ENCODE data around the gene EML4. TPM values are rescaled to one million over a fixed set of nuclear protein-coding genes. Genes with fewer than 3 reads are reported as not detected.

The EML4 gene
- total RNA-seq, 1 donor from 2014 or later: 117 TPM

GRCh38 chr2:42156721-42157120 lies 12.4 kb upstream of the EML4 start:
- DNase-seq (ENCODE audit: extremely low spot score, unreplicated experiment): no peak
- no peak overlapping the region for H3K4me3 Mint-ChIP-seq
- no peaks in the 10 kb centered on the region for H3K9me3 Mint-ChIP-seq
- H3K36me3 Mint-ChIP-seq: no peaks in the 10 kb centered on the region
- no peaks in the 10 kb centered on the region for H3K27me3 Mint-ChIP-seq
- no peak for TF ChIP-seq CTCF (conservative IDR thresholded peaks at IDR 0.05)
- no peak overlapping the region for H3K27ac Mint-ChIP-seq
- peaks cover 14% of the 10 kb centered on the region for H3K4me1 Mint-ChIP-seq (ENCODE audit: unreplicated experiment)

DNA sequence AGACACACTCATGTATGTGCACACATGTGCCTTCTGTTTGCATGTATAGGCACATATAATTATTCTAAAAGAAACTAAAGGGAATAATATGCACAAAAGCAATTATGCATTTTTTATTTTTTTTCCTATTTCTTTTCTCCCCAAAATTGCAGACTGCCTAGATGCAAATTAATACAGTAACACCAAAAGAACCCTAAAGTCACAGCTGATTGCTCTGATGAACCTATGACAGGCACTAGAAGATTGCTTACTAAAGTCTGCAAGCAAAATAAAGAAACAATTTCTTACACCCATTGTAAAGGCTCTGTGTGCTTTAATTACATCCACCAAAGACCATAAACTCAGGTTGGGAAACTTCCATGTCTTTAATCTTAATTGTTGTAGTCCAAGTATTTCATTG lies 7.7 kb upstream of the EML4 start:
- Mint-ChIP-seq H3K4me3 (no peak overlapping the region), H3K36me3 (no peaks in the 10 kb centered on the region), H3K4me1 (ENCODE audit: unreplicated experiment) (peaks cover 16% of the 10 kb centered on the region), H3K27ac (no peak overlapping the region), H3K27me3 (no peaks in the 10 kb centered on the region), H3K9me3 (no peaks in the 10 kb centered on the region)
- no peak for TF ChIP-seq CTCF (conservative IDR thresholded peaks at IDR 0.05)
- DNase-seq (ENCODE audit: extremely low spot score, unreplicated experiment): no peak

DNA sequence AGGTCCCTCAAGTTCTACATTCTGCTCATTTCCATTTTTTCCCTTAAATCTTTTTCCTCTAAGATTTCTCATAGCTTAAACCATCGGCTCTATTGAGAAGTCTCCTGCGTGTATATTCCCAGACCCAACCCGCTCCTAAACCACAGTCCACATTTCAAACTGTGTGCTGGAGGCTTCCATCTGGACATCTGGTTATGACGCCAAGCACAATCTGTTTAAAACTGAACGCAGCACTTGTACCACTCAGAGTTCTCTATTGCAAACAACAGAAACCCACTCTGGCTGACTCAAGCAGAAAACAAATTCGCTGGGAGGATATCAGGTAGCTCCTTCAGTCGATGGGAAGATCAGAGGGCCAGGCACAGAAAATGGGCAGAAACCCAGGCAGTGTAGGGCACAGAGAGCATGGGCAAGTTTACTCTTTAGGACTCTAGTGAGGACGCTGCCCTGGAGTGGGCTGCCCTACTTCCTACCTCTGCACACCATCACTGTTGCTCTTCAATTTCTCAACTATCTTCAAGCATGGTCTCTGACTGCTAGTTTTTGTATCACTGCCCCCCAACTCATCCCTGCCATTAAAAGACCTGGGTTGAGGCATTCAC lies 5.6 kb upstream of the EML4 start:
- TF ChIP-seq CTCF (conservative IDR thresholded peaks at IDR 0.05): no peak
- Mint-ChIP-seq H3K4me3 (no peak overlapping the region), H3K27ac (no peak overlapping the region), H3K36me3 (no peaks in the 10 kb centered on the region), H3K9me3 (no peaks in the 10 kb centered on the region), H3K27me3 (no peaks in the 10 kb centered on the region), H3K4me1 (ENCODE audit: unreplicated experiment) (peaks cover 10% of the 10 kb centered on the region)
- no peak for DNase-seq (ENCODE audit: extremely low spot score, unreplicated experiment)

DNA sequence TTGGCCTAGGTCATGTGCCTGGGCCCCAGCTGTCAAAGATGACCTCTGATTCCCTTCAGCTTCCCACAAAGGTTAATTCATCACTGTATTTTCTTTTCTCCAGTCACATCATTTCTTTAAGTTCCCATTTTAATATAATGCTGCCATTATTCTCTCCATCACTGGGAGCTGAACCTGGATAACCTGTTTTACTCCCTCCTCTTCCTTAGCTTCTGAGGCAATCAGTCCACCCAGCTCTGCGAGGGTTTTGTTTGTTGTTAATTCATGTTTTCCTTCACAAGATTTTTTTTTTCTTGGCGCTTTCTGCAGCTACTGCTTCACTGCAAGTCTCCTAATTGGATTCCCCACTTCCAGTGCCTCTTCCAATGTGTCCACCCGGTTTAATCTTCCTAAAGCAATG lies 5.1 kb upstream of the EML4 start:
- no peaks in the 10 kb centered on the region for H3K27me3 Mint-ChIP-seq
- peak overlapping the region; percentile 59 for H3K27ac Mint-ChIP-seq
- no peak for DNase-seq (ENCODE audit: extremely low spot score, unreplicated experiment)
- TF ChIP-seq CTCF (conservative IDR thresholded peaks at IDR 0.05): no peak
- no peaks in the 10 kb centered on the region for H3K36me3 Mint-ChIP-seq
- no peak overlapping the region for H3K4me3 Mint-ChIP-seq
- H3K4me1 Mint-ChIP-seq (ENCODE audit: unreplicated experiment): peaks cover 10% of the 10 kb centered on the region
- no peaks in the 10 kb centered on the region for H3K9me3 Mint-ChIP-seq

DNA sequence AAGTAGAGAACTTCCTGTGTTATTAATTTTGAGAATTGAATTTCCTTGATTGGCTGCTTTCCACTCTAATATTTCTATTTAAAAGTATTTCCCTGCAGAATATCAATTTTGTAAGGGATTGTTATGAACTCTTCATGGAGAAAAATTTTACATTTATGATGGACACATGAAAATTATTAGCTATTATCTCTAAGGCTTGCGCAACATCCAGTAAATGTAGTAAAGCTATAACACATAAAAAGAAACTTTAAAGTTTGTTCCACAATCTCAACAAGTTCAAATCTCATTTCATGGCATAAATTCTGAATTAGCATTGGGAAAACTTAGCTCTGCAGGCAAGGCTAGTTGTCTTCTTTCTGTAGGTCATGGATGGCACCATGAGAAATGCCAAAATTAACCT lies 4.2 kb upstream of the EML4 start:
- peaks cover 10% of the 10 kb centered on the region for H3K4me1 Mint-ChIP-seq (ENCODE audit: unreplicated experiment)
- TF ChIP-seq CTCF (conservative IDR thresholded peaks at IDR 0.05): no peak
- no peak overlapping the region for H3K4me3 Mint-ChIP-seq
- no peaks in the 10 kb centered on the region for H3K36me3 Mint-ChIP-seq
- no peaks in the 10 kb centered on the region for H3K9me3 Mint-ChIP-seq
- H3K27me3 Mint-ChIP-seq: no peaks in the 10 kb centered on the region
- H3K27ac Mint-ChIP-seq: no peak overlapping the region
- DNase-seq (ENCODE audit: extremely low spot score, unreplicated experiment): no peak

DNA sequence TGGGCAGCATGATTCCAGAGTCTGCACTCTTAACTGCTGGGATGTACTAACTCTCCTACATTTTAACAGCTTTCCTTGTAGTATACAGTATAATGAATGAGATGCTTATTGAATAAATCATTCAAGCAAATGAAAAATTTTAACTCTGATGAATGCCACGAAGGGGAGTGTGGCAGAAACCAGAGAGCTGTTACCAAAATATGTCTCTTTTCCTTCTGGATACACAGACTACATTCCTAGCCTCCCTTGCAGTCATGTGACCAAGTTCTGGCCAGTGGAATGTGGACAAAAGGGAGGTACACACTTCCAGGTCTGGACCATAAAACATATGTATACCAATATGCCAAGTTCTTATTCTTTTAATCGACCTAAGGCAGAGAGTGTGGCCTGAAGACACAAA lies 1.7 kb upstream of the EML4 start:
- H3K36me3 Mint-ChIP-seq: no peaks in the 10 kb centered on the region
- peaks cover 10% of the 10 kb centered on the region for H3K4me1 Mint-ChIP-seq (ENCODE audit: unreplicated experiment)
- no peak for DNase-seq (ENCODE audit: extremely low spot score, unreplicated experiment)
- no peaks in the 10 kb centered on the region for H3K9me3 Mint-ChIP-seq
- peak overlapping the region; percentile 37 for H3K4me3 Mint-ChIP-seq
- TF ChIP-seq CTCF (conservative IDR thresholded peaks at IDR 0.05): no peak
- no peaks in the 10 kb centered on the region for H3K27me3 Mint-ChIP-seq
- H3K27ac Mint-ChIP-seq: peak overlapping the region; percentile 46

All from type B pancreatic cell (in vitro differentiated cells).